Uterus (tissue), 2 donors: ENCODE data around the gene PTK7.

ENCODE experiments used
- POLR2A ChIP-seq, 2 donors: fragments of 450-650 bp; IDR thresholded peaks; one replicate each; pipeline ENCODE4 v1.6.1; 2016; ENCODE audit warnings: antibody characterized with exemption in 2 of 2, mild to moderate bottlenecking in 1 of 2, moderate library complexity in 1 of 2
- TF ChIP-seq, protein P1 (sequence below), 4 experiments: fragments of 200-600 bp in 2 of 4; fragments of 450-650 bp in 2 of 4; sonication (generic) in 2 of 4; IDR thresholded peaks; one replicate each; pipeline ENCODE4 v1.5.1; 2016 to 2019; ENCODE audit warnings: antibody characterized with exemption in 4 of 4, mild to moderate bottlenecking in 2 of 4, moderate library complexity in 1 of 4

DNA sequence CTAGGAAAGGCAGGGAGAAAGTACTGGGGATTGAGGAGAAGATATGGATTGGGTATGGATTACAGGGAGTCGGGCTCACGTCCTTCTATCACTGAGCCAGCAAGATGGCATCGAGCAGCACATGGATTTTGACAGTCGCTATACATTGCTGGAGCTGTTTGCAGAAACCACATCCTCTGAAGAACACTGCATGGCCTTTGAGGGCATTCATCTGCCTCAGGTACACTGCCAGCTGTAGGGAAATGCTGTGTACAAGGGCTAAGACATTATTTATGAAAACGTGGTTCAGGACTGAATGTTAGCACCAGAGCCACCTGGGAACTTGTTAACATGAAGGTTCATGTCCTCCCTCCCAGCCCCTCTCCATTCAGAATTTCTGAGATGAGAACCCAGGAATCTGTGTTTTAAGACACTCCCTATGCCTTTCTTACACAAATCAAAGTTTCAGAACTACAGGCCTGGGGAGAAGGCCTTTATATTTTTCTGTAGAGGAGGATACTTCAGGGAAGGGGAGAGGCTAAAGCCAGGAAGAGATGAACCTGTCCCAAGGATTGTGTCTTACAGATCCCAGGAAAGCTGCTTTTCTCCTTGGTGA, 109.4 kb downstream of the PTK7 start:
- TF ChIP-seq, protein P1, sequence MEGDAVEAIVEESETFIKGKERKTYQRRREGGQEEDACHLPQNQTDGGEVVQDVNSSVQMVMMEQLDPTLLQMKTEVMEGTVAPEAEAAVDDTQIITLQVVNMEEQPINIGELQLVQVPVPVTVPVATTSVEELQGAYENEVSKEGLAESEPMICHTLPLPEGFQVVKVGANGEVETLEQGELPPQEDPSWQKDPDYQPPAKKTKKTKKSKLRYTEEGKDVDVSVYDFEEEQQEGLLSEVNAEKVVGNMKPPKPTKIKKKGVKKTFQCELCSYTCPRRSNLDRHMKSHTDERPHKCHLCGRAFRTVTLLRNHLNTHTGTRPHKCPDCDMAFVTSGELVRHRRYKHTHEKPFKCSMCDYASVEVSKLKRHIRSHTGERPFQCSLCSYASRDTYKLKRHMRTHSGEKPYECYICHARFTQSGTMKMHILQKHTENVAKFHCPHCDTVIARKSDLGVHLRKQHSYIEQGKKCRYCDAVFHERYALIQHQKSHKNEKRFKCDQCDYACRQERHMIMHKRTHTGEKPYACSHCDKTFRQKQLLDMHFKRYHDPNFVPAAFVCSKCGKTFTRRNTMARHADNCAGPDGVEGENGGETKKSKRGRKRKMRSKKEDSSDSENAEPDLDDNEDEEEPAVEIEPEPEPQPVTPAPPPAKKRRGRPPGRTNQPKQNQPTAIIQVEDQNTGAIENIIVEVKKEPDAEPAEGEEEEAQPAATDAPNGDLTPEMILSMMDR (IDR thresholded peaks at IDR 0.05) = no peak
- TF ChIP-seq POLR2A (IDR thresholded peaks at IDR 0.05) = no peak
